Measurements from ENCODE around the gene PCBP3. TPM values are rescaled to one million over a fixed set of nuclear protein-coding genes. Genes with fewer than 3 reads are reported as not detected.

The PCBP3 gene
- total RNA-seq, 1 experiment from 2014 or later: 15.2 TPM

DNA sequence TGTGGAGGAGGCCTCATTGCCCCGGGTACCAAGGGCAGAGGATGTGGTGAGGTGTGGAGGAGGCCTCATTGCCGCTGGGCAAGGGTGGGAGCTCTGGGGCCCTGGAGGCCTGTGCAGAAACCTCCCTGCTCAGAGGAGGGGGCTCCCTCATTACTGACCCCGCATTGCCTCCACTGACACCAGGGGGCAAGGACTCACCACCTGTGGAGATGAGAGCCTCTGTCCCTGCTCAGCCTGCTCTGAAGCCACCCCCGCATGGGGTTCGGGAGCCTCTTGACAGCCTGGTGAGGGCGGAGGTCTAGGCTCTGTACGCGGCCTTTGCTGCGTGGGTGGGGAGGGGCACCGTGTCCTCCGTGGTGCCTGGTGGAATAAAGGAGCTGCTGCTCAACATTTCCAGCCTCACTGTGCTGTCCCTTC, 243.1 kb downstream of the PCBP3 start:
- Histone ChIP-seq H3K4me1 (replicated peaks) (no peaks in the 10 kb centered on the region), H3K27me3 (replicated peaks) (no peaks in the 10 kb centered on the region), H3K4me3 (no peak overlapping the region), H3K9me3 (replicated peaks) (no peaks in the 10 kb centered on the region), H3K36me3 (no peaks in the 10 kb centered on the region; the same call in 1 of the 2 replicates), H3K27ac (no peak overlapping the region)
- no peak for DNase-seq (ENCODE audit: low read depth in 1 of 2, low spot score in 2 of 2)

GRCh38 chr21:45887120-45887611, 243.6 kb downstream of the PCBP3 start:
- Histone ChIP-seq H3K4me1 (replicated peaks) (no peaks in the 10 kb centered on the region), H3K27me3 (replicated peaks) (no peaks in the 10 kb centered on the region), H3K27ac (no peak overlapping the region), H3K4me3 (no peak overlapping the region), H3K36me3 (no peaks in the 10 kb centered on the region; the same call in 1 of the 2 replicates), H3K9me3 (replicated peaks) (no peaks in the 10 kb centered on the region)
- DNase-seq (ENCODE audit: low read depth in 1 of 2, low spot score in 2 of 2): no peak

DNA sequence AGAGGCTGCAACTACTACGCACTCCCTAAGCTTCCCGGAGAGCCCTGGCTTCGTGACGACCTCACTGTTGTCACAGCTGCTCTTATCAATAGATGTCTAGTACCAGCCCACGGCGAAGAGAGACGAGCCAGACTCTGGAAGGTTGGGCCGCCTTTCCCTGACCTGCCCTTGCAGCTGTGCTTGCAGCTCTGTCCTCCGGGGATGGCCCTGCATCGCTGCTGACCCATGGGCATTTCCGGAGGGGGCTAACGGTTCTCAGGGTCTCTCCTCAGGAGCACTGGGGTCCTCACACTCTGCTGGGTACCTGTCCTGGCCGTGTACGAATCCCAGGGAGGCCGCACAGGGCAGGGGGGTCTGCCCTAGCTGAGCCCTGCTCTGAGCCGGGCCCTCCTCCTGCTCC, 244.3 kb downstream of the PCBP3 start:
- Histone ChIP-seq H3K4me1 (replicated peaks) (no peaks in the 10 kb centered on the region), H3K9me3 (replicated peaks) (no peaks in the 10 kb centered on the region), H3K27ac (no peak overlapping the region), H3K4me3 (no peak overlapping the region), H3K27me3 (replicated peaks) (no peaks in the 10 kb centered on the region), H3K36me3 (no peaks in the 10 kb centered on the region; the same call in 1 of the 2 replicates)
- no peak for DNase-seq (ENCODE audit: low read depth in 1 of 2, low spot score in 2 of 2)

DNA sequence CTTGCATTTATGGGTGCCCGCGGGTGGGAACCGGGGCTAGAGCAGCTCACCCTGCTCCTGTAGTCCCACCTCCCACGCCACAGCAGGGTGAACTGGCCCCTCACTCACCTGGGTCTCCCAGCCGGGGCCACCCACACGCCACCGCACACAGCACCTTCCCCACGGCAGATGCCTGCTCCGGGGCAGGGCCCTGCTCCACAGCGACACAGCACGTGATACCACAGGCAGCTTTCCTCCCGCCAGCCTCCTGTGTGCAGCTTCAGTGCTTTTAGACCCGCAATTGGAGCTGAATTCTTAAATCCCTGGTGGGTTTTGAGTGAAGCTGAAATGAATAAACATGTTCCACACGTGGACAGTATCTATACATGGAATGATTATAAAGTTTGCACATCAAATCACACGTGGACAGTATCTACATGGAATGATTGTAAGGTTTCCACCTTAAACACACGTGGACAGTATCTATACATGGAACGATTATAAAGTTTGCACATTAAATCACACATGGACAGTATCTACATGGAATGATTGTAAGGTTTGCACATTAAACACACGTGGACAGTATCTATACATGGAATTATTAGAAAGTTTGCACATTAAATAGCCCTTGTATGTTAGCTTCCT, 245.0 kb downstream of the PCBP3 start:
- H3K27ac ChIP-seq: no peak overlapping the region

DNA sequence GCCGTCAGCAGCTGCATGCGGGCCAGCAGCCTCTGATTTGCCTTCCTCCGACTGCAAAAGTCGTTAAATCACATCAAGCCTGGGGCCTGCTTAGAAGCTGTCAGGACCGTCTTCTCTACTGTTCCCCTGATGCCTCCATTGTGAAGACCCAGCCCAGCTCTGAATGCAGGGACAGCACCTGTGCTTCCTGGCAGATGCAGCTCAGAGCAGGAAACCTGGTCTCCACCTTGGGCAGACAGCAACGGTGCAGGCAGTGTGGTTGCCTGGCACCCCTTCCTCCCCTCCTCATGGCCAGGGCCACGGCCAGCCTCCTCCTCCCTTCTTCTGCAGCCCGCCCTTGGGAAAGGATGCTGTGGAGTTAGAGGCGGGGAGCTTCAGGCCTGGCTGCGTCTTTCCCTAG, 245.7 kb downstream of the PCBP3 start:
- no peaks in the 10 kb centered on the region for H3K4me1 ChIP-seq (replicated peaks)
- no peak for DNase-seq (ENCODE audit: low read depth in 1 of 2, low spot score in 2 of 2)
- H3K27ac ChIP-seq: no peak overlapping the region
- no peaks in the 10 kb centered on the region; the same call in 1 of the 2 replicates for H3K36me3 ChIP-seq
- no peaks in the 10 kb centered on the region for H3K27me3 ChIP-seq (replicated peaks)
- no peaks in the 10 kb centered on the region for H3K9me3 ChIP-seq (replicated peaks)
- H3K4me3 ChIP-seq: no peak overlapping the region

More for the DNA sequence above, 245.0 kb downstream of the PCBP3 start:
- Histone ChIP-seq H3K4me1 (replicated peaks) (no peaks in the 10 kb centered on the region), H3K4me3 (no peak overlapping the region), H3K27me3 (replicated peaks) (no peaks in the 10 kb centered on the region), H3K36me3 (no peaks in the 10 kb centered on the region; the same call in 1 of the 2 replicates), H3K9me3 (replicated peaks) (no peaks in the 10 kb centered on the region)
- DNase-seq (ENCODE audit: low read depth in 1 of 2, low spot score in 2 of 2): no peak

DNA sequence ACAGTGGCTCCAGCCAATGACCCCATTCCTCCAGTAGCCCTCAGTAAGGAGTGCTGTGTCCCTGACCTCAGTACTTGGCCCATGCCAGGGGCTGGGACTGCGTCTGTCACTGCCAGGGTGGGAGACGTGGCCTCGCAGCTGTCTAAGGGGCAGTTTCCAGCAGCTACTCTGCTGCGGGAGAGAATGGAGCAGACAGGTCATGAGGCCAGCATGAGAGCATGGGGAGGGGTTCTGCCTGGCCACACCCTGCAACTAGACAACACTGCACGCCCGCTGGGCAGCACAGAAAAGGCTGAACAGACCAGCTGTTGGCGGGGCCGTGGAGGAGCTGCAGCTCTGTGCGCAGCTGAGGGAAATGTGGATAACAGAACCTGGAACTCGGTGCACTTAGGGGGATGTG, 246.4 kb downstream of the PCBP3 start:
- H3K27ac ChIP-seq: no peak overlapping the region
- no peak for DNase-seq (ENCODE audit: low read depth in 1 of 2, low spot score in 2 of 2)
- no peaks in the 10 kb centered on the region for H3K9me3 ChIP-seq (replicated peaks)

DNA sequence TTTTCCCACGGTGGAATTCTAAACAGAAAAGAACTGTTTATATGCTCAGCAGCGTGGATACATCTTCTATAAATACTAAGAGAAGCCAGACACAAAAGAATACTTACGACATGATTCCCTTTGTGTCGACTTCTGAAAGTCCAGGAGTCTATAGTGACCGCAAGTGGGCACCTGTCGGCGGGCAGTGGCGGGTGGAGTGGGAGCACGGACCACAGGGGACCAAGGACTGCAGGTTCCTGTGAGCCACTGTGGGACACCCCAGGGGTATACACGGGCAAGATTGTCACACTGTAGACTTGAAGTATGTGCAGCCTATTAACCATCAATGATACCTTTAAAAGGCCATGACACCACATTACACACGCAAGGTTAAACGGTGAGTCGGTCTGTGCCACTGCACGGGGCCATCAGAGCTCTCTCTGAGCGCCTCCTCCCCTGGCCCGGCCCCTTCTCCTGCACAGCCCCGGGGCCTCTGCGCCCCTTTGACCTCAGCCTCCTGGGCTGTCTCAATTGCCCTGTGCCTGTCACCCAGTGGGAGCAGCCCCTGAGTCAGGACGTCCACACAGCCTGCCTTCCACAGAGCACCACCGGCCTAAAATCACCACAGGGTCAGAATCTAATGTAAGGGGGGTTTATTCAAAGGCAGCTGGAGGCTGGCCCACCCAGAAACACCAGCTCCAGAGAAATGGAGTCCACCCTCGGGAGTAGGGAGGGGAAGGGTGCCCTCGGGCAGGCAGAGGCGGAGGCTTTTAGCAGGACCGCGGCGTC, 248.0 kb downstream of the PCBP3 start:
- Histone ChIP-seq H3K36me3 (no peaks in the 10 kb centered on the region; the same call in 1 of the 2 replicates), H3K4me1 (replicated peaks) (no peaks in the 10 kb centered on the region), H3K27ac (no peak overlapping the region), H3K9me3 (replicated peaks) (no peaks in the 10 kb centered on the region), H3K27me3 (replicated peaks) (no peaks in the 10 kb centered on the region), H3K4me3 (no peak overlapping the region)
- no peak for DNase-seq (ENCODE audit: low read depth in 1 of 2, low spot score in 2 of 2)

More for the DNA sequence above, 246.4 kb downstream of the PCBP3 start:
- Histone ChIP-seq H3K4me3 (no peak overlapping the region), H3K36me3 (no peaks in the 10 kb centered on the region; the same call in 1 of the 2 replicates), H3K27me3 (replicated peaks) (no peaks in the 10 kb centered on the region), H3K4me1 (replicated peaks) (no peaks in the 10 kb centered on the region)

- Histone ChIP-seq H3K27me3 (replicated peaks) (no peaks in the 10 kb centered on the region), H3K4me3 (no peak overlapping the region), H3K4me1 (replicated peaks) (no peaks in the 10 kb centered on the region), H3K27ac (no peak overlapping the region), H3K36me3 (no peaks in the 10 kb centered on the region; the same call in 1 of the 2 replicates), H3K9me3 (replicated peaks) (no peaks in the 10 kb centered on the region)
- DNase-seq (ENCODE audit: low read depth in 1 of 2, low spot score in 2 of 2): no peak
Measured at GRCh38 chr21:45892156-45892915, 248.8 kb downstream of the PCBP3 start.

DNA sequence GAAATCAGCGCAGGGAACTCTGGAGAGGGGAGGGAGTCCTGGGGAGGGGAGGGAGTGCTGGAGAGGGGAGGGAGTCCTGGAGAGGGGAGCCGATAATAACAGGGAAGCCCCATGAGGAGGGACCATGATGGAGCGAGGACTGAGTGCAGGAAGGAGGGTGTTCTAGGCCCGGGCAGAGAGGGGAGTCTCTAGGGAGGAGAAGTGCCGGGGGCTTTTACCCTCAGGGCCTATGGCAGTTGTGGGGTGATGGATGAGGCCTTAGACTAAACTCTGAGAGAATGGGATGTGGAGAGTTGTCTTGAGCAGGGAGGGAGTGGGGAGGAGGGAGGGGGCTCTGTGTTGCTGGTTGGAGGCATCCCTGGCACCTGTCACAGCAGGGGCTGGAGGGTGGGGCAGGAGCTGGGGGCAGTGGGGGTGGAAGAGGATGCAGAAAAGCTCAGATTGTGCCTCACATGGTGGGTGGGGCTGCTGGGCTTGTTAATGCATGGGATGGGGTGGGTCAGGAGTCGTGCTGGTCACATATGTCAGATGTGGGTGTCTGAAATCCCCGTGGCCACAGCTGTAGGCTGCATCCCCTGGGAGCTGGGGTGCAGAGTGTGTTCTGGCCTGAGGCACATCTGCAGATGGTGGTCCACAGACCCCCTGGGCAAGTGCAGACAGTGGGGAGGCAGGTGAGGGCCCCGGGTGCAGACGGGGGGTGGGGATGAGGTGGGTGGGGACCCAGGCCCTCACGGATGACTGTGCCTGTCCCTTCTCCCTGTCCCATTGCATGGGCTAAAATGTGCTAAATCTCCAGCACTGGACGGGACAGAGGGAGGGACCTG, 249.6 kb downstream of the PCBP3 start:
- Histone ChIP-seq H3K4me3 (no peak overlapping the region), H3K9me3 (replicated peaks) (no peaks in the 10 kb centered on the region), H3K4me1 (replicated peaks) (no peaks in the 10 kb centered on the region), H3K27ac (no peak overlapping the region), H3K27me3 (replicated peaks) (no peaks in the 10 kb centered on the region), H3K36me3 (no peaks in the 10 kb centered on the region; the same call in 1 of the 2 replicates)
- no peak for DNase-seq (ENCODE audit: low read depth in 1 of 2, low spot score in 2 of 2)

DNA sequence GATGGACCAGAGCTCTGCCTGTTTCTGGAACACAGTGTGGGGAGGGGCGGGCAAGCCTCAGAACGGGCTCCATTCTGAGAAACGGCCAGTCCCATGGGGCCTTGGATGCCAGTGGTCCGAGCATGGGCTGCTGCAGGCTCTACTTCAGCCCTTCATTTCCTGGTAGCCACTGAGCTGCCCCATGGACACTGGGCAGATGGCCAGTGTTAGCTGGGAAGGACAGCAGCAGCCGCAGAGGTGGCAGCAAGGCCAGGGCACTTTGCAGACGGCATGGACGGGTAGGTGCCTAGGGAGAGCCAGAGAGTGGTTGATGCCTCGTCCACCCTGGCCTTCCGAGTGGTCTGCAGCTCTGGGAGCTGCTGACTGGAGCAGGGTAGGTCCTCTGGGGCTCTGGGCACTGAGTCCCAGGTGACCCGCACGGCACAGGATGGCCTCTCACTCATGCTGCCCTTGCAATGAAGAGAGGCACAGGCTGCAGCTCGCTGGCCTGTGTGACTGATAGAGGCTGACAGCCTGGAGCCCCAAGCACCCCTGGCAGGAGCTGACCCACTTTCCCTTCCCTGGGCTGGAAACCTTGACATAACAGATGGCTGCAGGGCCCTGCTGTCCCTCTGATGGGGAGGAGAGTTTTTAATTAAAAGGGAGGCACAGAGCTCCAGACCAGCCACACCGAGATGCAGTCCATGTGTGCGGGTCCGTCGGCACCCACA, 250.4 kb downstream of the PCBP3 start:
- no peak for DNase-seq (ENCODE audit: low read depth in 1 of 2, low spot score in 2 of 2)
- H3K9me3 ChIP-seq (replicated peaks): no peaks in the 10 kb centered on the region
- no peaks in the 10 kb centered on the region; the same call in 1 of the 2 replicates for H3K36me3 ChIP-seq
- no peak overlapping the region for H3K4me3 ChIP-seq
- H3K27ac ChIP-seq: no peak overlapping the region
- H3K4me1 ChIP-seq (replicated peaks): no peaks in the 10 kb centered on the region
- H3K27me3 ChIP-seq (replicated peaks): no peaks in the 10 kb centered on the region

DNA sequence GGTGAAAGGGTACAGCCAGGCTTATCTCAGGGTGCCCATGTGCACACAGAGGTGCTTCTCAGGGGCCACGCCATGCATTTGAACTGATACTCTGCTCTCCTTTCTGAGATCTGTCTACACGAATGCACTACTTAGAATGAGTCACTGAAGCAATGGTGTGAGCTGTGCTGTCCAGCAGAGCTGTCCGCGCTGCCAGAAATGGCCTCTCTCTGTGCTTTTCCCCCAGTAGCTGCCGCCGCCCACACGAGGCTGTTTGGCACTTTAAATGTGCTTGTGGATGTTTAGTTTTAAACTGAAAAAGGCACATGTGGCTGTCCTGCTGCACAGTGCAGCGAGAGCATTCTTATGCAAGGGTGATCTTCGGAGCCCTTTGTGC, 250.9 kb downstream of the PCBP3 start:
- no peak overlapping the region for H3K4me3 ChIP-seq
- no peak overlapping the region for H3K27ac ChIP-seq
- no peak for DNase-seq (ENCODE audit: low read depth in 1 of 2, low spot score in 2 of 2)
- no peaks in the 10 kb centered on the region for H3K27me3 ChIP-seq (replicated peaks)
- no peaks in the 10 kb centered on the region for H3K4me1 ChIP-seq (replicated peaks)
- no peaks in the 10 kb centered on the region for H3K9me3 ChIP-seq (replicated peaks)
- no peaks in the 10 kb centered on the region for H3K36me3 ChIP-seq

DNA sequence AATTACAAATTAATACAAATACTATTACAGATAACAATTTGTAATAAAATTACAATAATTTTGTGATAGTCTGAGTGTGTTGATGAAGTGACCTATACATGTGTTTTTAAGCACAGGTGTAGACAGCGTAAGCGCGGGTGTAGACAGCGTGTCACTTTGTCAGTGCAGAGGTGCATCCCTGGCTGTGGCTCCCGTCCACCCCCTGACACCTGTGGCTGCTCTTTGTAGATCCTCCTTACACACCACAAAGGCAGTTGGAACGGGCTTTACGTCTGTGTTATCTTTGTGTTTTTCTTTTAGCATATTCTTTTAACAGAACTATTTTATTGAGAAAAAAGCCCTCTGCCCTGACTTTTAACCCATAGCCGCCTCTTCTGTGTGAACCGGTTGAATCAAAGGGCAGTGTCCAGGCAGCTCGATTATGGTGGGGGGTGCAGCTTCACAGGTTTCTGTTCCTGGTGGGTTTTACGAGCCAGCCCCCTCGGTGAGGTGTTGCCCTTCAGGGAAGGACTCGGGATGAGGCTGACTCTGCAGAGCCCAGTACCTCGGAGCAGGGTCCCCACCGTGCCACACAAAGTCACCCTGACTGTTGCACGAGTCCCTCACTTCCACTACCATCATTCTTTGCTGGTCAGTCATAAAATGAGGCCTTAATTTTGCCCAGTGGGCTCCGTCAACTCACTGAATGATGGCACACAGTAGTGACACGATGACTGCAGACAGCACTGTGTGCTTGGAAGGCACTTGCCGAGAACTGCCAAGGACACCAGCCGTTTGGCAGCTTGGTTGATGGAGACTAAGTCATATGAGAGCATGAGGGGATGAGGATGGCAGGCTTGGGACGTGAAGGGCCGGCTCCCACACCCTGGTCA, 251.6 kb downstream of the PCBP3 start:
- Histone ChIP-seq H3K9me3 (replicated peaks) (no peaks in the 10 kb centered on the region), H3K27me3 (replicated peaks) (no peaks in the 10 kb centered on the region), H3K27ac (no peak overlapping the region), H3K36me3 (no peaks in the 10 kb centered on the region), H3K4me3 (no peak overlapping the region), H3K4me1 (replicated peaks) (no peaks in the 10 kb centered on the region)
- no peak for DNase-seq (ENCODE audit: low read depth in 1 of 2, low spot score in 2 of 2)

All from SJSA1 (cell line).